HEK293 (cell line): ENCODE measurements around the gene HCN4.

ENCODE experiments used
- CTCF ChIA-PET: fragments of 350-600 bp; formaldehyde crosslinking; extraction: SDS; loops from one replicate; lab custom pipeline; 2021; ENCODE audit warnings: antibody characterized with exemption; lab: Yijun Ruan, JAX
- POLR2A ChIA-PET: fragments of 300-600 bp; formaldehyde crosslinking; extraction: SDS; loops from one replicate; lab custom pipeline; 2020; ENCODE audit warnings: antibody characterized with exemption, inconsistent platforms; lab: Yijun Ruan, JAX
- H3K27ac ChIP-seq: fragments of 200-500 bp; sonication (Bioruptor generic); 2 replicates; pipeline ENCODE4 v1.5.1; 2014; ENCODE audit warnings: low read depth, low read length, control low read depth, inconsistent platforms; ENCODE audit errors: extremely low read depth
- H3K36me3 ChIP-seq, 2 experiments: fragments of 200-500 bp in 1 of 2; sonication (Bioruptor generic) in 1 of 2; 1 replicate in 1 of 2; 2 replicates in 1 of 2; pipeline ENCODE4 v1.5.1; 2014 to 2017; ENCODE audit warnings: inconsistent platforms in 2 of 2, low read length in 2 of 2; ENCODE audit not compliant: control insufficient read depth in 2 of 2, insufficient read depth in 1 of 2
- H3K4me1 ChIP-seq: fragments of 200-500 bp; sonication (Bioruptor generic); 2 replicates; pipeline ENCODE4 v1.5.1; 2014; ENCODE audit warnings: mild to moderate bottlenecking, low read length, inconsistent platforms; ENCODE audit not compliant: control insufficient read depth, insufficient read depth
- H3K4me3 ChIP-seq: 2 replicates; pipeline ENCODE4 v1.5.1; 2011; ENCODE audit warnings: low read depth, mild to moderate bottlenecking, control low read depth, low read length, moderate library complexity
- H3K9me3 ChIP-seq: fragments of 200-500 bp; sonication (Bioruptor generic); 2 replicates; pipeline ENCODE4 v1.5.1; 2014; ENCODE audit warnings: low read depth, low read length, inconsistent platforms; ENCODE audit not compliant: control insufficient read depth, insufficient read depth
- GLIS2 ChIP-seq: fragments of 450-650 bp; formaldehyde crosslinking; IDR thresholded peaks from 2 replicates; pipeline ENCODE4 v1.5.1; 2016; ENCODE audit warnings: missing biosample characterization, missing genetic modification characterization
- KLF7 ChIP-seq: fragments of 450-650 bp; formaldehyde crosslinking; IDR thresholded peaks from 2 replicates; pipeline ENCODE4 v1.5.1; 2016; ENCODE audit warnings: missing biosample characterization, missing genetic modification characterization, borderline replicate concordance
- PRDM10 ChIP-seq: fragments of 450-650 bp; formaldehyde crosslinking; IDR thresholded peaks from 2 replicates; pipeline ENCODE4 v1.5.1; 2016; ENCODE audit warnings: missing biosample characterization, missing genetic modification characterization
- SP3 ChIP-seq: fragments of 450-650 bp; formaldehyde crosslinking; IDR thresholded peaks from 2 replicates; pipeline ENCODE4 v1.5.1; 2016; ENCODE audit warnings: missing biosample characterization, missing genetic modification characterization
- TSHZ1 ChIP-seq: fragments of 450-650 bp; formaldehyde crosslinking; IDR thresholded peaks from 2 replicates; pipeline ENCODE4 v1.5.1; 2016; ENCODE audit warnings: missing biosample characterization, missing genetic modification characterization, borderline replicate concordance
- ZBTB26 ChIP-seq: fragments of 450-650 bp; formaldehyde crosslinking; optimal IDR thresholded peaks from 2 replicates; pipeline ENCODE3; 2016; ENCODE audit warnings: missing biosample characterization, mild to moderate bottlenecking, missing genetic modification characterization
- ZBTB8A ChIP-seq: fragments of 450-650 bp; formaldehyde crosslinking; IDR thresholded peaks from 2 replicates; pipeline ENCODE4 v1.5.1; 2016; ENCODE audit warnings: missing biosample characterization, missing genetic modification characterization
- ZFP37 ChIP-seq: fragments of 450-650 bp; formaldehyde crosslinking; IDR thresholded peaks from 2 replicates; pipeline ENCODE4 v1.5.1; 2016; ENCODE audit warnings: missing biosample characterization, missing genetic modification characterization
- ZNF114 ChIP-seq: fragments of 450-650 bp; formaldehyde crosslinking; IDR thresholded peaks from 2 replicates; pipeline ENCODE4 v1.5.0; 2017; ENCODE audit warnings: missing biosample characterization, missing genetic modification characterization
- ZNF362 ChIP-seq: fragments of 450-650 bp; formaldehyde crosslinking; IDR thresholded peaks from 2 replicates; pipeline ENCODE4 v1.5.1; 2016; ENCODE audit warnings: missing biosample characterization, missing genetic modification characterization
- ZNF529 ChIP-seq: fragments of 450-650 bp; formaldehyde crosslinking; IDR thresholded peaks from 2 replicates; pipeline ENCODE4 v1.5.1; 2017; ENCODE audit warnings: missing genetic modification characterization, missing biosample characterization; ENCODE audit not compliant: insufficient replicate concordance
- ZNF654 ChIP-seq: fragments of 450-650 bp; formaldehyde crosslinking; IDR thresholded peaks from 2 replicates; pipeline ENCODE4 v1.5.1; 2016; ENCODE audit warnings: low read depth, missing biosample characterization, missing genetic modification characterization
- ZNF658 ChIP-seq: fragments of 450-650 bp; formaldehyde crosslinking; IDR thresholded peaks from 2 replicates; pipeline ENCODE4; 2016; ENCODE audit warnings: missing biosample characterization, missing genetic modification characterization

Gene HCN4

GRCh38 chr15:73368301-73369136, at the start of gene HCN4 (continued):
- TF ChIP-seq TSHZ1 (tag by site-specific recombination) (no peak), ZBTB8A (tag by site-specific recombination) (peak; percentile 62), ZNF654 (tag by site-specific recombination) (no peak), ZNF529 (tag by site-specific recombination) (no peak)

GRCh38 chr15:73414876-73415275, 46.1 kb upstream of the HCN4 start:
- TF ChIP-seq KLF7 (tag by site-specific recombination) (no peak), SP3 (tag by site-specific recombination) (no peak), ZNF114 (tag by site-specific recombination) (no peak), PRDM10 (tag by site-specific recombination) (no peak), ZNF362 (tag by site-specific recombination) (no peak), ZFP37 (no peak), ZBTB26 (tag by site-specific recombination) (no peak), ZNF658 (tag by site-specific recombination) (no peak), GLIS2 (tag by site-specific recombination) (no peak)
- CTCF ChIA-PET: interaction anchor here (0.6 kb wide), 1 partner anchor 135 kb away, joined by 3 read pairs; no protein-coding TSS in a partner anchor
- no peak overlapping the region for H3K4me3 ChIP-seq
- H3K9me3 ChIP-seq: no peaks in the 10 kb centered on the region
- H3K4me1 ChIP-seq: no peaks in the 10 kb centered on the region
- H3K36me3 ChIP-seq: no peaks in the 10 kb centered on the region
- POLR2A ChIA-PET: no interaction called here
- H3K27ac ChIP-seq: no peak overlapping the region
